Activated T-cell treated with anti-CD3 and anti-CD28 coated beads, Interleukin-2, amount 50 U/mL, for 24 hours (primary cell): Measurements from ENCODE around the gene PARP8.

ENCODE experiments used
- DNase-seq: peaks from one replicate; pipeline ENCODE4 v3.0.0-alpha.2; 2020
- H3K27ac Mint-ChIP-seq: 2 replicates; pipeline ENCODE4 v1.8.0; 2020; ENCODE audit warnings: mild to moderate bottlenecking, mixed read lengths
- H3K27me3 Mint-ChIP-seq: 2 replicates; pipeline ENCODE4 v1.8.0; 2020; ENCODE audit warnings: mixed read lengths
- H3K36me3 Mint-ChIP-seq: 2 replicates; pipeline ENCODE4 v1.8.0; 2020; ENCODE audit warnings: low read depth, mixed read lengths
- H3K4me1 Mint-ChIP-seq: 2 replicates; pipeline ENCODE4 v1.8.0; 2020; ENCODE audit warnings: low read depth, mixed read lengths
- H3K4me3 Mint-ChIP-seq: 2 replicates; pipeline ENCODE4 v1.8.0; 2020; ENCODE audit warnings: mild to moderate bottlenecking, moderate library complexity, mixed read lengths
- H3K9me3 Mint-ChIP-seq: 2 replicates; pipeline ENCODE4 v1.8.0; 2020; ENCODE audit warnings: mixed read lengths

PARP8 gene

GRCh38 chr5:50700706-50701105 is 34.3 kb downstream of the PARP8 start:
- H3K4me3 Mint-ChIP-seq = no peak overlapping the region
- H3K9me3 Mint-ChIP-seq = no peaks in the 10 kb centered on the region
- DNase-seq = no peak
- no peaks in the 10 kb centered on the region for H3K27me3 Mint-ChIP-seq
- H3K4me1 Mint-ChIP-seq = peaks cover 86% of the 10 kb centered on the region
- peaks cover 18% of the 10 kb centered on the region for H3K36me3 Mint-ChIP-seq
- peak overlapping the region; percentile 90 for H3K27ac Mint-ChIP-seq

DNA sequence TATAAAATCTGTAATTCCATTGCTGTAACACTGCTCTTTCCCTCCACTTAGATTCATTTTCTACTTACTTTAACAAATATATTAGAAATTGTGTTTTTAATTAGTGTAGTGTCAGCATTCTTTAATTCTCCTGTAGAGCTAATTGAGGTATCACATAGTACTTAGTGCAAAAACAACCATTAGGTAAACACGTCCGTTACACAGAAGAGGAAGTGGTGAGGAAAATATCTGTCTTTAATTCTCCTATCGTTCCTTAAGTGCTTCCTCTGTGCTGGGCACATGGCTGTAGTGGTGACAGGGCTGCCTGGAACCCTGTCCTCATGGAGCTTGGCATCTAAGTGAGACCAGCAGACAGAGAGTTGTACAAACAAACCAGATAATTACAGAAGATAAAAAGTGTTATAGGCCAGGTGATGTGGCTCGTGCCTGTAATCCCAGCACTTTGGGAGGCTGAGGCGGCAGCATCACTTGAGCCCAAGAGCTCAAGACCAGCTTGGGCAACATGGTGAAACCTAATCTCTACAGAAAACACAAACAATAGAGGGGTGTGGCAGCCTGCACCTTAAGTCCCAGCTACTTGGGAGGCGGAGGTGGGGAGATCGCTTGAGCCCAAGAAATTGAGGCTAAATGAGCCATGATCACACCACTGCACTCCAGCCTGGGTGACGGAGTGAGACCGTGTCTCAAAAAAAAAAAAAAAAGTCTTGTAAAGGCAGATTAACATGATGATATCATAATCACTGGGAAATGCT is 36.4 kb downstream of the PARP8 start:
- Mint-ChIP-seq H3K27me3 (no peaks in the 10 kb centered on the region), H3K9me3 (no peaks in the 10 kb centered on the region), H3K4me3 (peak overlapping the region; percentile 48), H3K27ac (peak overlapping the region; percentile 96), H3K4me1 (peaks cover 89% of the 10 kb centered on the region), H3K36me3 (peaks cover 14% of the 10 kb centered on the region)
- DNase-seq = no peak

DNA sequence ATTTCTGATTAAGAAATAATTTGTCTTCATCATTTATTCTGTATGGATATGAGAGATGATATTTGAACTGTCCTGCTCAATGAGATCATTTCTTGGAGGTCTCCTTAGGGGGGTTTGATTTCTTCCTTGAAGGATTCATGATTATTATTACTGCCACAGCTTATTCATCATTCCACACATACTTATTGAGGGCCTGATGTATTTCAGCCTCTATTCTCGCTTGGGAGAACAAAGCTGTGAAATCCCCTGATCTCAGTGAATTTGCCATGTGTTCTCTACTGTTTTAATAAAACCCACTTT is 36.9 kb downstream of the PARP8 start:
- no peaks in the 10 kb centered on the region for H3K9me3 Mint-ChIP-seq
- peak overlapping the region; percentile 96 for H3K27ac Mint-ChIP-seq
- DNase-seq = no peak
- peaks cover 14% of the 10 kb centered on the region for H3K36me3 Mint-ChIP-seq
- peaks cover 89% of the 10 kb centered on the region for H3K4me1 Mint-ChIP-seq
- no peak overlapping the region for H3K4me3 Mint-ChIP-seq
- no peaks in the 10 kb centered on the region for H3K27me3 Mint-ChIP-seq

DNA sequence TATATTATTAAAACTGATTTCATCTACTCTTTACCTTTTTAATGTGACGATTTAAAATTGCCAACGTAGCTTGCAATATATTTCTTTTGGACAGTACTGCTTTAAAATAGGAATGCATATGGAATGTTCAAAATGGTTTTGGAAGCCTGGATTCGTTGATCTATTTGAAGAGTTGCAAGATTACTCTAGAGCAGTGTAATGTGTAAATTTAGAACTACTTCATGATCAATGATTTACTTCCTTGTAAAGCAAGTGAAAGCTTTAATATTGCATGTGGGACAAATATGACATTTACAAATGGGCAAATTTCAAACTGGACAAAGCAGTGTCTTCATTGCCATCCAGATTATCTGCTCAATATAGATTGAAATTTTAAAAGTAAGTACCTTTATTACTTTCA is 38.3 kb downstream of the PARP8 start:
- peaks cover 4% of the 10 kb centered on the region for H3K36me3 Mint-ChIP-seq
- DNase-seq = no peak
- H3K27ac Mint-ChIP-seq = no peak overlapping the region
- H3K4me3 Mint-ChIP-seq = no peak overlapping the region
- peaks cover 88% of the 10 kb centered on the region for H3K4me1 Mint-ChIP-seq
- no peaks in the 10 kb centered on the region for H3K27me3 Mint-ChIP-seq
- no peaks in the 10 kb centered on the region for H3K9me3 Mint-ChIP-seq

GRCh38 chr5:50709471-50709870 is 43.0 kb downstream of the PARP8 start:
- Mint-ChIP-seq H3K27me3 (no peaks in the 10 kb centered on the region), H3K36me3 (no peaks in the 10 kb centered on the region), H3K27ac (peak overlapping the region; percentile 84), H3K4me1 (peaks cover 83% of the 10 kb centered on the region), H3K4me3 (peak overlapping the region; percentile 44), H3K9me3 (no peaks in the 10 kb centered on the region)
- no peak for DNase-seq

- peaks cover 85% of the 10 kb centered on the region for H3K4me1 Mint-ChIP-seq
- peak overlapping the region; percentile 69 for H3K4me3 Mint-ChIP-seq
- no peaks in the 10 kb centered on the region for H3K9me3 Mint-ChIP-seq
- H3K27me3 Mint-ChIP-seq = no peaks in the 10 kb centered on the region
- H3K27ac Mint-ChIP-seq = peak overlapping the region; percentile 93
- DNase-seq = no peak
- H3K36me3 Mint-ChIP-seq = peaks cover 4% of the 10 kb centered on the region
These were observed 44.4 kb downstream of the PARP8 start for GRCh38 chr5:50710838-50711237.

GRCh38 chr5:50711280-50711679 is 44.8 kb downstream of the PARP8 start:
- H3K36me3 Mint-ChIP-seq = peaks cover 5% of the 10 kb centered on the region
- H3K4me1 Mint-ChIP-seq = peaks cover 87% of the 10 kb centered on the region
- H3K9me3 Mint-ChIP-seq = no peaks in the 10 kb centered on the region
- H3K4me3 Mint-ChIP-seq = peak overlapping the region; percentile 69
- peak overlapping the region; percentile 93 for H3K27ac Mint-ChIP-seq
- no peaks in the 10 kb centered on the region for H3K27me3 Mint-ChIP-seq
- peak; percentile 52 for DNase-seq

DNA sequence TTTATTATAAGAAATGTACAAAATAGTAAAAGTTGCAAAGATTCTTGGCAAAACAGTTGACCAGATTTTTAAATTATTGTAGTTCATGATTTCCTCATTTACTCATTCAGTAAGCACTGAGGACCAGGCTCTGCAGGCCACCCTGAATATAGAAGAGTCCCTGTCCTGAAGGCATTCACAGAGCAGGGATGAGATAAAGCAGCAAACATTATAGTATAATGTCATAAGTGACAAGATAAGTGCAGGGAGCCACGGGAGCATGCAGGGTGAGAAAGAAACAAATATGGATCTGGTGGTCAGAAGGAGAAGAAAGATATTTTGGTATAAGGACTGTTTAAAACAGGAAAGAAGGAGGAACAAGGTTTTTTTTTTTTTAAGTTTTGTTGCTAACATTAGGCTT is 46.0 kb downstream of the PARP8 start:
- Mint-ChIP-seq H3K27ac (peak overlapping the region; percentile 74), H3K9me3 (no peaks in the 10 kb centered on the region), H3K27me3 (no peaks in the 10 kb centered on the region), H3K4me1 (peaks cover 87% of the 10 kb centered on the region), H3K4me3 (no peak overlapping the region), H3K36me3 (peaks cover 5% of the 10 kb centered on the region)
- no peak for DNase-seq

GRCh38 chr5:50715001-50715400 is 48.6 kb downstream of the PARP8 start:
- no peaks in the 10 kb centered on the region for H3K27me3 Mint-ChIP-seq
- no peaks in the 10 kb centered on the region for H3K9me3 Mint-ChIP-seq
- peak overlapping the region; percentile 44 for H3K27ac Mint-ChIP-seq
- H3K4me3 Mint-ChIP-seq = peak overlapping the region; percentile 32
- peaks cover 11% of the 10 kb centered on the region for H3K36me3 Mint-ChIP-seq
- peaks cover 86% of the 10 kb centered on the region for H3K4me1 Mint-ChIP-seq
- DNase-seq = no peak

GRCh38 chr5:50716134-50716533 is 49.7 kb downstream of the PARP8 start:
- peaks cover 14% of the 10 kb centered on the region for H3K36me3 Mint-ChIP-seq
- H3K4me3 Mint-ChIP-seq = no peak overlapping the region
- DNase-seq = no peak
- H3K4me1 Mint-ChIP-seq = peaks cover 87% of the 10 kb centered on the region
- H3K9me3 Mint-ChIP-seq = no peaks in the 10 kb centered on the region
- no peak overlapping the region for H3K27ac Mint-ChIP-seq
- no peaks in the 10 kb centered on the region for H3K27me3 Mint-ChIP-seq

DNA sequence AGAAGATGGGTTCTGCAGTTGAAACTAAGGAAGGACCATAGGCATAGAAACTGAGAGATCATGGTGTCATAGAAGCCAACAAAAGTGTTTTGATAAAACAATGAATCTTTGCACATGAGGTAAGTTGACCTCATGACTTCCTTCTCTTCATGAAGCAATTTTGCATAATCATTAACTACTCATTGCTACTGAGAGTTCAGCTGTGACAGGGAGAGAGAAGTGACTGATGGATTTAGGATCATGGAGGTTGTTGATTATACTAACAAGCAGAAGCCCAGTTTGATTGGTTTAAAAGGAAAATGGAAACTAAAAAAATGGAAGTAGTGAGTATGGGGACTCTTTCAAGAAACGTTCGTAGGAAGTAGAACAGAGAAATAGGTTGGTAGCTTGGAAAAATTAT is 51.2 kb downstream of the PARP8 start:
- Mint-ChIP-seq H3K4me3 (no peak overlapping the region), H3K36me3 (peaks cover 14% of the 10 kb centered on the region), H3K9me3 (no peaks in the 10 kb centered on the region), H3K4me1 (peaks cover 87% of the 10 kb centered on the region), H3K27me3 (no peaks in the 10 kb centered on the region), H3K27ac (peak overlapping the region; percentile 29)
- no peak for DNase-seq

GRCh38 chr5:50720061-50720710 is 53.7 kb downstream of the PARP8 start:
- peaks cover 12% of the 10 kb centered on the region for H3K36me3 Mint-ChIP-seq
- peaks cover 85% of the 10 kb centered on the region for H3K4me1 Mint-ChIP-seq
- no peaks in the 10 kb centered on the region for H3K27me3 Mint-ChIP-seq
- H3K9me3 Mint-ChIP-seq = no peaks in the 10 kb centered on the region
- H3K27ac Mint-ChIP-seq = peak overlapping the region; percentile 30
- no peak for DNase-seq
- H3K4me3 Mint-ChIP-seq = peak overlapping the region; percentile 32

- DNase-seq = no peak
- no peaks in the 10 kb centered on the region for H3K27me3 Mint-ChIP-seq
- H3K27ac Mint-ChIP-seq = no peak overlapping the region
- H3K36me3 Mint-ChIP-seq = peaks cover 9% of the 10 kb centered on the region
- H3K4me1 Mint-ChIP-seq = peaks cover 85% of the 10 kb centered on the region
- no peak overlapping the region for H3K4me3 Mint-ChIP-seq
- H3K9me3 Mint-ChIP-seq = no peaks in the 10 kb centered on the region
These were observed 55.8 kb downstream of the PARP8 start for GRCh38 chr5:50722223-50722622.

- no peak for DNase-seq
- no peak overlapping the region for H3K4me3 Mint-ChIP-seq
- peaks cover 3% of the 10 kb centered on the region for H3K36me3 Mint-ChIP-seq
- peaks cover 84% of the 10 kb centered on the region for H3K4me1 Mint-ChIP-seq
- H3K27ac Mint-ChIP-seq = no peak overlapping the region
- H3K27me3 Mint-ChIP-seq = no peaks in the 10 kb centered on the region
- no peaks in the 10 kb centered on the region for H3K9me3 Mint-ChIP-seq
These were observed 57.8 kb downstream of the PARP8 start for GRCh38 chr5:50724262-50724661.

DNA sequence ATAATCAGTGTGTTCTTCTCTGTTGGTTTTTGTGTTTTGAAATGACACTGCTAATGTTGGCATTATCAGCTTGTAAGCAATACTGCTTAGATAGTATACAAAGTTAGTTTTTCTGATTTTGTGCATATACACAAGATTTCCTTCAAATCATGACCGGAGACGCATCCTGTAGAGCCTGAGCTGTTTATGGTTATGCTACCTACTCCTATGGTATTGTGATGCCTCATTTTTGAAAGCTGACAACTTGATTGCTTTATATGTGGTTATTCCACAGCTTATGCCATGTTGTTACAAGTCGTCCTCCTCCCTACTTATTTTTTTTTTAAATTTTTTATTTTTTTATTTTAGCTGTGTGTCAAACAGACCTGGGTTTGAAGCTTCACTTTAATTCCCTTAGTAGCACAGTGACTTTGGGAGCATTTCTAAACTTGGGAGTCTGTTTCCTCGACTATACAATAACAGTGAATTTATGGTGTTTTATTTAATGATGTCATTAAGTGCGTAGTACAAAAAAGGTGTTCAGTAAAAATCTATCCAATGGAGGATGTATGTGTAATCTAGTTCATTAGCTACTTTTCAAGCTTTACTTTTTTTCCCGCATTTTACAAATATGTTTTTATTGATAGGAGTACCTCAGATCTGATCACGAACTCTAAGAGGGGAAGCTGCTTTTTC is 59.5 kb downstream of the PARP8 start:
- Mint-ChIP-seq H3K36me3 (peaks cover 15% of the 10 kb centered on the region), H3K27ac (peak overlapping the region; percentile 87), H3K4me3 (peak overlapping the region; percentile 35), H3K9me3 (no peaks in the 10 kb centered on the region), H3K4me1 (peaks cover 82% of the 10 kb centered on the region), H3K27me3 (no peaks in the 10 kb centered on the region)
- no peak for DNase-seq
